H9 (cell line): ENCODE data around the gene CFAP65. TPM values are rescaled to one million over a fixed set of nuclear protein-coding genes. Genes with fewer than 3 reads are reported as not detected.

Experiments used
- DNase-seq: peaks from one replicate; pipeline ENCODE4 v3.0.0-alpha.2; 2017
- H2AFZ ChIP-seq: one replicate; pipeline ENCODE4 v1.6.1; 2013; ENCODE audit warnings: mild to moderate bottlenecking, low read length, control low read depth, moderate library complexity
- H2AK5ac ChIP-seq: 2 replicates; pipeline ENCODE4 v1.6.1; 2013; ENCODE audit warnings: low read length, control low read depth, mixed read lengths; ENCODE audit not compliant: insufficient read length
- H2BK120ac ChIP-seq: one replicate; pipeline ENCODE4 v1.6.1; 2013; ENCODE audit warnings: low read depth, mild to moderate bottlenecking, low read length, control low read depth, inconsistent platforms; ENCODE audit not compliant: poor library complexity, severe bottlenecking
- H2BK12ac ChIP-seq: 2 replicates; pipeline ENCODE4 v1.6.1; 2013; ENCODE audit warnings: low read length, control low read depth, mixed read lengths, low read depth; ENCODE audit not compliant: insufficient read length
- H2BK15ac ChIP-seq: 2 replicates; pipeline ENCODE4 v1.6.1; 2013; ENCODE audit warnings: low read depth, low read length, control low read depth
- H2BK20ac ChIP-seq: one replicate; pipeline ENCODE4 v1.6.1; 2013; ENCODE audit warnings: low read depth, mild to moderate bottlenecking, low read length, control low read depth, inconsistent platforms; ENCODE audit not compliant: poor library complexity, severe bottlenecking
- H2BK5ac ChIP-seq: 2 replicates; pipeline ENCODE4 v1.6.1; 2013; ENCODE audit warnings: low read length, control low read depth, mixed read lengths; ENCODE audit not compliant: insufficient read length
- H3K14ac ChIP-seq: 2 replicates; pipeline ENCODE4 v1.6.1; 2013; ENCODE audit warnings: low read length, control low read depth; ENCODE audit not compliant: insufficient read depth
- H3K18ac ChIP-seq: 2 replicates; pipeline ENCODE4 v1.6.1; 2013; ENCODE audit warnings: low read depth, mild to moderate bottlenecking, mixed read lengths, low read length, control low read depth; ENCODE audit not compliant: insufficient read length
- H3K23ac ChIP-seq: 2 replicates; pipeline ENCODE4 v1.6.1; 2013; ENCODE audit warnings: low read length, control low read depth, mixed read lengths, low read depth; ENCODE audit not compliant: insufficient read length
- H3K23me2 ChIP-seq: 2 replicates; pipeline ENCODE4 v1.6.1; 2013; ENCODE audit warnings: low read depth, mild to moderate bottlenecking, mixed read lengths, low read length, control low read depth; ENCODE audit not compliant: insufficient read length, poor library complexity, severe bottlenecking
- H3K27ac ChIP-seq: 2 replicates; pipeline ENCODE4 v1.5.1; 2013; ENCODE audit warnings: low read length, control low read depth, mixed read lengths, low read depth; ENCODE audit not compliant: insufficient read length
- H3K27me3 ChIP-seq: 2 replicates; pipeline ENCODE4 v1.6.1; 2013; ENCODE audit warnings: low read length, control low read depth, inconsistent platforms; ENCODE audit not compliant: insufficient read depth
- H3K4ac ChIP-seq: 2 replicates; pipeline ENCODE4 v1.6.1; 2013; ENCODE audit warnings: low read depth, mild to moderate bottlenecking, control low read depth, inconsistent platforms, low read length, moderate library complexity
- H3K4me1 ChIP-seq: 2 replicates; pipeline ENCODE4 v1.6.1; 2013; ENCODE audit warnings: low read length, control low read depth, inconsistent platforms; ENCODE audit not compliant: insufficient read depth
- H3K4me2 ChIP-seq: 2 replicates; pipeline ENCODE4 v1.6.1; 2013; ENCODE audit warnings: low read length, control low read depth, mixed read lengths; ENCODE audit not compliant: insufficient read length, insufficient read depth
- H3K56ac ChIP-seq: 2 replicates; pipeline ENCODE4 v1.6.1; 2013; ENCODE audit warnings: low read depth, mild to moderate bottlenecking, mixed read lengths, low read length, control low read depth; ENCODE audit not compliant: insufficient read length
- H3K79me1 ChIP-seq: 2 replicates; pipeline ENCODE4 v1.6.1; 2013; ENCODE audit warnings: low read depth, mild to moderate bottlenecking, moderate library complexity, low read length, control low read depth, inconsistent platforms; ENCODE audit not compliant: insufficient read depth, poor library complexity, severe bottlenecking
- H3K79me2 ChIP-seq: 2 replicates; pipeline ENCODE4 v1.6.1; 2013; ENCODE audit warnings: low read length, control low read depth, inconsistent platforms; ENCODE audit not compliant: insufficient read depth
- H3K9ac ChIP-seq: 2 replicates; pipeline ENCODE4 v1.6.1; 2013; ENCODE audit warnings: low read length, control low read depth, mixed read lengths; ENCODE audit not compliant: insufficient read length; ENCODE audit errors: extremely low read depth
- H3K9me3 ChIP-seq: one replicate; pipeline ENCODE4 v1.6.1; 2013; ENCODE audit warnings: low read depth, low read length, inconsistent platforms; ENCODE audit not compliant: control insufficient read depth
- H3T11ph ChIP-seq: one replicate; pipeline ENCODE4 v1.6.1; 2013; ENCODE audit warnings: mild to moderate bottlenecking, low read length, control low read depth, inconsistent platforms
- H4K20me1 ChIP-seq: one replicate; pipeline ENCODE4 v1.6.1; 2013; ENCODE audit not compliant: control insufficient read depth, insufficient read length, insufficient read depth
- H4K5ac ChIP-seq: 2 replicates; pipeline ENCODE4 v1.6.1; 2013; ENCODE audit warnings: low read depth, mild to moderate bottlenecking, mixed read lengths, low read length, control low read depth; ENCODE audit not compliant: insufficient read length
- H4K8ac ChIP-seq: replicated peaks from 2 replicates; pipeline ENCODE4 v1.6.1; 2013; ENCODE audit warnings: low read length, control low read depth, mixed read lengths, low read depth; ENCODE audit not compliant: insufficient read length
- H4K91ac ChIP-seq: 2 replicates; pipeline ENCODE4 v1.6.1; 2013; ENCODE audit warnings: low read depth, mild to moderate bottlenecking, moderate library complexity, mixed read lengths, low read length, control low read depth; ENCODE audit not compliant: insufficient read length
- H3K27ac Mint-ChIP-seq, 3 experiments: 2 replicates in 2 of 3; 3 replicates in 1 of 3; pipeline ENCODE4 v1.8.0; 2020 to 2021; ENCODE audit warnings: mixed read lengths in 3 of 3, mild to moderate bottlenecking in 1 of 3, moderate library complexity in 1 of 3
- H3K27me3 Mint-ChIP-seq: 2 replicates; pipeline ENCODE4 v1.8.0; 2021; ENCODE audit warnings: low read depth, mild to moderate bottlenecking, moderate library complexity, mixed read lengths
- H3K36me3 Mint-ChIP-seq, 3 experiments: 2 replicates in 2 of 3; 3 replicates in 1 of 3; pipeline ENCODE4 v1.8.0; 2020 to 2021; ENCODE audit warnings: low read depth in 3 of 3, mixed read lengths in 3 of 3; ENCODE audit not compliant: insufficient read depth in 1 of 3
- H3K4me1 Mint-ChIP-seq, 2 experiments: 2 replicates each; pipeline ENCODE4 v1.8.0; 2020; ENCODE audit warnings: mixed read lengths in 2 of 2
- H3K4me3 Mint-ChIP-seq, 2 experiments: 2 replicates in 1 of 2; 3 replicates in 1 of 2; pipeline ENCODE4 v1.8.0; 2020 to 2021; ENCODE audit warnings: mild to moderate bottlenecking in 2 of 2, mixed read lengths in 2 of 2, moderate library complexity in 1 of 2
- H3K9me3 Mint-ChIP-seq, 2 experiments: 2 replicates in 1 of 2; 3 replicates in 1 of 2; pipeline ENCODE4 v1.8.0; 2020; ENCODE audit warnings: mild to moderate bottlenecking in 2 of 2, mixed read lengths in 2 of 2, moderate library complexity in 1 of 2
- WGBS: extraction: QIAGEN DNeasy Blood & Tissue Kit; methylation state at CpG from one replicate; pipeline ENCODE4 v1.1.7; 2013; ENCODE audit warnings: missing lambda C conversion rate, low lambda C conversion rate, mixed read lengths; ENCODE audit not compliant: insufficient read length; ENCODE audit errors: extremely low coverage; 5-methylcytosine and 5-hydroxymethylcytosine counted together
- total RNA-seq: library from RNA; stranded (reverse); gene quantifications from 2 replicates; pipeline ENCODE4 v1.2.1, GENCODE V29; 2021
- TF ChIP-seq, protein P1 (sequence below): fragments of 200-600 bp; sonication (generic); conservative IDR thresholded peaks from 3 replicates; pipeline ENCODE4 v1.8.0; 2021; ENCODE audit warnings: antibody characterized with exemption, mild to moderate bottlenecking

CFAP65 gene
- total RNA-seq, 1 experiment from 2014 or later, result 0.20 TPM

DNA sequence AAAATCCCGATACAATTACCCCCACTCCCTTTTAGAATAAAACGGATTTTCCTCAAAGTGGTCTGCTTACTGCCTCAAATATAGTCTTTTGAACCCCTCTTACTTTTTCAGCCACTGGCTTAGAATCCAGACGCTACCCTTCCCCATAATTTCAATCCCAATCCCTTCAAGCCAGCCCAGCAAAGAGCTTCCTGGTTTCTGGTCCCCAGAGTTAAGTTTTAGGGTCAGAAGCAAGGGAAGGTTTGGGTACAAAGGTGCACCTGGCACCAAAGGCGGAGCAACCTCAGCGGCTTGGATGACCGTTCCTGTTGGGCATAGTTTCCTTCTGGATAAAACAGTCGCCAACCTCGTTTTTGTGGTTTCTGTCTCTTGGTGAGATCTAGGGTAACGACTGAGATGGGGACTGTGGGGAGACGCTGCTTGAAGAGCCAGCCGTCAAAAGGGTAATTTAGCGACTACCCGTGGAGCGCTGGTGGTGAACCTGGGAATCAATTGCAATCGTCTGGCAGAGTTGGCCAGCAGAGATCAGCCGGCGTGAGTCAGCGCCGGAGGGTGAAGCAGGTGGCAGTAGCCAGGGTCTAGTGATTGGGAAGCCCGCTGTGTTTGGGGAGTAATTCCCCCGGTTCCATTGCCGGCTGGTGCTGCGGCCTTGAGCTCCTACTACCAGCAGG lies 57.9 kb downstream of the CFAP65 start:
- Histone ChIP-seq H4K20me1 (no peaks in the 10 kb centered on the region), H3K27me3 (peaks cover 75% of the 10 kb centered on the region), H4K5ac (no peak overlapping the region), H3K23ac (no peak overlapping the region), H3K18ac (no peak overlapping the region), H3K23me2 (peaks cover 16% of the 10 kb centered on the region), H3K79me1 (no peaks in the 10 kb centered on the region), H3K14ac (no peak overlapping the region), H3K4me1 (no peaks in the 10 kb centered on the region; the same call in 1 of the 2 replicates), H2BK20ac (no peak overlapping the region), H3T11ph (no peak overlapping the region), H3K79me2 (no peaks in the 10 kb centered on the region), H4K8ac (no peak overlapping the region), H3K27ac (no peak overlapping the region), H3K9ac (no peak overlapping the region), H3K9me3 (no peaks in the 10 kb centered on the region), H3K56ac (no peak overlapping the region), H3K4ac (no peak overlapping the region), H2BK120ac (no peak overlapping the region), H2AFZ (no peak overlapping the region), H3K4me2 (no peak overlapping the region), H4K91ac (no peak overlapping the region), H2BK15ac (no peak overlapping the region), H2BK12ac (no peak overlapping the region), H2BK5ac (no peak overlapping the region), H2AK5ac (no peak overlapping the region)
- no peak overlapping the region for H3K27ac Mint-ChIP-seq
- H3K36me3 Mint-ChIP-seq, result peaks cover 0 to 3% (median 0%) of the 10 kb centered on the region in 3 experiments; a peak in 1 of 7 replicates
- TF ChIP-seq, protein P1, sequence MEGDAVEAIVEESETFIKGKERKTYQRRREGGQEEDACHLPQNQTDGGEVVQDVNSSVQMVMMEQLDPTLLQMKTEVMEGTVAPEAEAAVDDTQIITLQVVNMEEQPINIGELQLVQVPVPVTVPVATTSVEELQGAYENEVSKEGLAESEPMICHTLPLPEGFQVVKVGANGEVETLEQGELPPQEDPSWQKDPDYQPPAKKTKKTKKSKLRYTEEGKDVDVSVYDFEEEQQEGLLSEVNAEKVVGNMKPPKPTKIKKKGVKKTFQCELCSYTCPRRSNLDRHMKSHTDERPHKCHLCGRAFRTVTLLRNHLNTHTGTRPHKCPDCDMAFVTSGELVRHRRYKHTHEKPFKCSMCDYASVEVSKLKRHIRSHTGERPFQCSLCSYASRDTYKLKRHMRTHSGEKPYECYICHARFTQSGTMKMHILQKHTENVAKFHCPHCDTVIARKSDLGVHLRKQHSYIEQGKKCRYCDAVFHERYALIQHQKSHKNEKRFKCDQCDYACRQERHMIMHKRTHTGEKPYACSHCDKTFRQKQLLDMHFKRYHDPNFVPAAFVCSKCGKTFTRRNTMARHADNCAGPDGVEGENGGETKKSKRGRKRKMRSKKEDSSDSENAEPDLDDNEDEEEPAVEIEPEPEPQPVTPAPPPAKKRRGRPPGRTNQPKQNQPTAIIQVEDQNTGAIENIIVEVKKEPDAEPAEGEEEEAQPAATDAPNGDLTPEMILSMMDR, result no peak
- DNase-seq, result no peak
- H3K9me3 Mint-ChIP-seq, result peaks cover 2 to 5% of the 10 kb centered on the region in 2 experiments; a peak in 2 of 5 replicates
- H3K4me3 Mint-ChIP-seq, result no peak overlapping the region
- WGBS, result no CpG with 5 or more reads among the region's 23 CpGs
- H3K4me1 Mint-ChIP-seq, result peaks cover 10 to 33% of the 10 kb centered on the region in 2 experiments
- peaks cover 99% of the 10 kb centered on the region for H3K27me3 Mint-ChIP-seq
